ENCODE results near the gene CALML4.
"Not testable (repeated sequence)": the region's sequence is repeated elsewhere in the genome, so short reads cannot be mapped to it uniquely, and the experiment has no call there.

CALML4 gene

GRCh38 chr15:68224108-68224507 is 19.0 kb upstream of the CALML4 start:
- DNase-seq (ENCODE audit: extremely low spot score) = no peak
- TF ChIP-seq L3MBTL2 (conservative IDR thresholded peaks at IDR 0.05) (no peak), TARDBP (IDR thresholded peaks at IDR 0.05) (no peak), SUZ12 (IDR thresholded peaks at IDR 0.05) (no peak), ARNT (IDR thresholded peaks at IDR 0.05) (no peak), LEF1 (IDR thresholded peaks at IDR 0.05; ENCODE audit: borderline replicate concordance) (no peak), PKNOX1 (IDR thresholded peaks at IDR 0.05) (no peak), ELF4 (IDR thresholded peaks at IDR 0.05) (no peak), BHLHE40 (IDR thresholded peaks at IDR 0.05; ENCODE audit: borderline replicate concordance) (no peak)
- POLR2A ChIA-PET = interaction anchor here (1.4 kb wide), 1 partner anchor 53 kb away, joined by 4 read pairs; the partner anchor contains the start of gene FEM1B
- CTCF ChIA-PET = interaction anchor here (0.6 kb wide), 1 partner anchor 29 kb away, joined by 4 read pairs; no protein-coding TSS in a partner anchor

- DNase-seq (ENCODE audit: extremely low spot score) = peak; percentile 2
- TF ChIP-seq TARDBP (IDR thresholded peaks at IDR 0.05) (no peak), FOXM1 (IDR thresholded peaks at IDR 0.05; ENCODE audit: borderline replicate concordance) (no peak), FOXK2 (IDR thresholded peaks at IDR 0.05) (no peak), HDGF (IDR thresholded peaks at IDR 0.05; ENCODE audit: borderline replicate concordance) (no peak), NFRKB (IDR thresholded peaks at IDR 0.05) (no peak), SUZ12 (IDR thresholded peaks at IDR 0.05) (no peak), PKNOX1 (IDR thresholded peaks at IDR 0.05) (no peak), SP1 (IDR thresholded peaks at IDR 0.05) (no peak), L3MBTL2 (conservative IDR thresholded peaks at IDR 0.05) (no peak), FOXA1 (IDR thresholded peaks at IDR 0.05) (no peak), ARNT (IDR thresholded peaks at IDR 0.05) (no peak), ZNF384 (IDR thresholded peaks at IDR 0.05) (no peak), ELF4 (IDR thresholded peaks at IDR 0.05) (no peak), BHLHE40 (IDR thresholded peaks at IDR 0.05; ENCODE audit: borderline replicate concordance) (no peak)
- CTCF ChIA-PET = interaction anchor here (0.7 kb wide), 1 partner anchor 27 kb away, joined by 3 read pairs; no protein-coding TSS in a partner anchor
- POLR2A ChIA-PET = no interaction called here
These were observed 18.0 kb upstream of the CALML4 start for GRCh38 chr15:68223171-68223570.

GRCh38 chr15:68222432-68222743 is 17.3 kb upstream of the CALML4 start:
- CTCF ChIA-PET; POLR2A ChIA-PET; DNase-seq (ENCODE audit: extremely low spot score): not testable (repeated sequence)

GRCh38 chr15:68221530-68222431 is 16.6 kb upstream of the CALML4 start:
- CTCF ChIA-PET; DNase-seq (ENCODE audit: extremely low spot score); POLR2A ChIA-PET: not testable (repeated sequence)

- ChIA-PET CTCF (interaction anchor here (0.6 kb wide), 1 partner anchor 30 kb away, joined by 4 read pairs; no protein-coding TSS in a partner anchor), POLR2A (interaction anchor here (1.1 kb wide), 1 partner anchor 9 kb away, joined by 3 read pairs; the partner anchor contains the start of gene CLN6)
- no peak for TF ChIP-seq BHLHE40 (IDR thresholded peaks at IDR 0.05; ENCODE audit: borderline replicate concordance)
- TF ChIP-seq SP1 (IDR thresholded peaks at IDR 0.05) = no peak
- no peak for TF ChIP-seq ZNF384 (IDR thresholded peaks at IDR 0.05)
- no peak for DNase-seq (ENCODE audit: extremely low spot score)
These were observed 15.8 kb upstream of the CALML4 start for GRCh38 chr15:68220967-68221366.

GRCh38 chr15:68220489-68220888 is 15.4 kb upstream of the CALML4 start:
- ChIA-PET CTCF (interaction anchor here (0.6 kb wide), 1 partner anchor 30 kb away, joined by 4 read pairs; no protein-coding TSS in a partner anchor), POLR2A (interaction anchor here (1.1 kb wide), 1 partner anchor 9 kb away, joined by 3 read pairs; the partner anchor contains the start of gene CLN6)
- DNase-seq (ENCODE audit: extremely low spot score) = no peak
- no peak for TF ChIP-seq SUZ12 (IDR thresholded peaks at IDR 0.05)
- no peak for TF ChIP-seq FOXM1 (IDR thresholded peaks at IDR 0.05; ENCODE audit: borderline replicate concordance)
- TF ChIP-seq HDGF (IDR thresholded peaks at IDR 0.05; ENCODE audit: borderline replicate concordance) = no peak
- no peak for TF ChIP-seq ARNT (IDR thresholded peaks at IDR 0.05)
- no peak for TF ChIP-seq PKNOX1 (IDR thresholded peaks at IDR 0.05)
- TF ChIP-seq ZNF384 (IDR thresholded peaks at IDR 0.05) = no peak
- TF ChIP-seq L3MBTL2 (conservative IDR thresholded peaks at IDR 0.05) = no peak
- TF ChIP-seq LEF1 (IDR thresholded peaks at IDR 0.05; ENCODE audit: borderline replicate concordance) = no peak
- no peak for TF ChIP-seq CTBP1 (IDR thresholded peaks at IDR 0.05; ENCODE audit: borderline replicate concordance)
- TF ChIP-seq ELF4 (IDR thresholded peaks at IDR 0.05) = no peak
- TF ChIP-seq SP1 (IDR thresholded peaks at IDR 0.05) = no peak
- no peak for TF ChIP-seq FOXA1 (IDR thresholded peaks at IDR 0.05)
- no peak for TF ChIP-seq BHLHE40 (IDR thresholded peaks at IDR 0.05; ENCODE audit: borderline replicate concordance)
- TF ChIP-seq NFRKB (IDR thresholded peaks at IDR 0.05) = no peak
- TF ChIP-seq FOXK2 (IDR thresholded peaks at IDR 0.05) = no peak
- TF ChIP-seq TARDBP (IDR thresholded peaks at IDR 0.05) = no peak

All from HEK293T (cell line).